ENCODE measurements around the gene COLEC12. TPM values are rescaled to one million over a fixed set of nuclear protein-coding genes. Genes with fewer than 3 reads are reported as not detected.
A peak's percentile ranks its signal among the peaks of the same experiment; 100 is the strongest.

COLEC12 gene
- total RNA-seq, 1 donor from 2014 or later: 7.3 TPM

DNA sequence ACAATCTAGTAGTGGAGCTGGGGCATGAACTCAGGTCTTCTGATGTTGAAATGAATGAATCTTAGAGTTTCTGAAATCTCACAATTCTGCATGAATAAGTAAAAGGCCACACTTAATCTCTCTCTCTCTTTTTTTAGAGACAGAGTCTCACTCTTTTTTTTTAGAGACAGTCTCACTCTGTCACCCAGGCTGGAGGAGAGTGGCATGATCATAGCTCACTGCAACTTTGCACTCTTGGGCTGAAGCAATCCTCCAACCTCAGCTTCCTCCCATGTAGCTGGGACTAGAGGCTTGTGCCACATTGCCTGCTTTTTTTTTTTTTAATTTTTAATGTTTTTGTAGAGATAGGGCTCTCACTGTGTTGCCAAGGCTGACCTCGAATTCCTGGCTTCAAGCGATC is 163.8 kb downstream of the COLEC12 start:
- Histone ChIP-seq H3K4me1 (peaks cover 20% of the 10 kb centered on the region), H3K36me3 (no peaks in the 10 kb centered on the region), H3K9me3 (replicated peaks) (no peaks in the 10 kb centered on the region), H3K4me3 (no peak overlapping the region), H3K27ac (replicated peaks) (no peak overlapping the region), H3K27me3 (ENCODE audit: low read depth) (no peaks in the 10 kb centered on the region)
- TF ChIP-seq, protein P1, sequence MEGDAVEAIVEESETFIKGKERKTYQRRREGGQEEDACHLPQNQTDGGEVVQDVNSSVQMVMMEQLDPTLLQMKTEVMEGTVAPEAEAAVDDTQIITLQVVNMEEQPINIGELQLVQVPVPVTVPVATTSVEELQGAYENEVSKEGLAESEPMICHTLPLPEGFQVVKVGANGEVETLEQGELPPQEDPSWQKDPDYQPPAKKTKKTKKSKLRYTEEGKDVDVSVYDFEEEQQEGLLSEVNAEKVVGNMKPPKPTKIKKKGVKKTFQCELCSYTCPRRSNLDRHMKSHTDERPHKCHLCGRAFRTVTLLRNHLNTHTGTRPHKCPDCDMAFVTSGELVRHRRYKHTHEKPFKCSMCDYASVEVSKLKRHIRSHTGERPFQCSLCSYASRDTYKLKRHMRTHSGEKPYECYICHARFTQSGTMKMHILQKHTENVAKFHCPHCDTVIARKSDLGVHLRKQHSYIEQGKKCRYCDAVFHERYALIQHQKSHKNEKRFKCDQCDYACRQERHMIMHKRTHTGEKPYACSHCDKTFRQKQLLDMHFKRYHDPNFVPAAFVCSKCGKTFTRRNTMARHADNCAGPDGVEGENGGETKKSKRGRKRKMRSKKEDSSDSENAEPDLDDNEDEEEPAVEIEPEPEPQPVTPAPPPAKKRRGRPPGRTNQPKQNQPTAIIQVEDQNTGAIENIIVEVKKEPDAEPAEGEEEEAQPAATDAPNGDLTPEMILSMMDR (IDR thresholded peaks at IDR 0.05; ENCODE audit: borderline replicate concordance): no peak
- no peak for DNase-seq
- intact Hi-C loops (cut with micrococcal nuclease): no loop called here

GRCh38 chr18:335733-336132 is 164.8 kb downstream of the COLEC12 start:
- Histone ChIP-seq H3K4me1 (peaks cover 27% of the 10 kb centered on the region), H3K27me3 (ENCODE audit: low read depth) (no peaks in the 10 kb centered on the region), H3K27ac (replicated peaks) (no peak overlapping the region), H3K4me3 (no peak overlapping the region), H3K36me3 (no peaks in the 10 kb centered on the region), H3K9me3 (replicated peaks) (no peaks in the 10 kb centered on the region)
- no peak for DNase-seq
- TF ChIP-seq, protein P1 (IDR thresholded peaks at IDR 0.05; ENCODE audit: borderline replicate concordance): no peak
- intact Hi-C loops (cut with micrococcal nuclease): no loop called here

- no peak for DNase-seq
- Histone ChIP-seq H3K27me3 (ENCODE audit: low read depth) (no peaks in the 10 kb centered on the region), H3K27ac (replicated peaks) (no peak overlapping the region), H3K36me3 (no peaks in the 10 kb centered on the region), H3K9me3 (replicated peaks) (no peaks in the 10 kb centered on the region), H3K4me1 (peaks cover 27% of the 10 kb centered on the region), H3K4me3 (no peak overlapping the region)
- TF ChIP-seq, protein P1 (IDR thresholded peaks at IDR 0.05; ENCODE audit: borderline replicate concordance): no peak
- intact Hi-C loops (cut with micrococcal nuclease): no loop called here
These were observed 165.8 kb downstream of the COLEC12 start for GRCh38 chr18:334575-335132.

DNA sequence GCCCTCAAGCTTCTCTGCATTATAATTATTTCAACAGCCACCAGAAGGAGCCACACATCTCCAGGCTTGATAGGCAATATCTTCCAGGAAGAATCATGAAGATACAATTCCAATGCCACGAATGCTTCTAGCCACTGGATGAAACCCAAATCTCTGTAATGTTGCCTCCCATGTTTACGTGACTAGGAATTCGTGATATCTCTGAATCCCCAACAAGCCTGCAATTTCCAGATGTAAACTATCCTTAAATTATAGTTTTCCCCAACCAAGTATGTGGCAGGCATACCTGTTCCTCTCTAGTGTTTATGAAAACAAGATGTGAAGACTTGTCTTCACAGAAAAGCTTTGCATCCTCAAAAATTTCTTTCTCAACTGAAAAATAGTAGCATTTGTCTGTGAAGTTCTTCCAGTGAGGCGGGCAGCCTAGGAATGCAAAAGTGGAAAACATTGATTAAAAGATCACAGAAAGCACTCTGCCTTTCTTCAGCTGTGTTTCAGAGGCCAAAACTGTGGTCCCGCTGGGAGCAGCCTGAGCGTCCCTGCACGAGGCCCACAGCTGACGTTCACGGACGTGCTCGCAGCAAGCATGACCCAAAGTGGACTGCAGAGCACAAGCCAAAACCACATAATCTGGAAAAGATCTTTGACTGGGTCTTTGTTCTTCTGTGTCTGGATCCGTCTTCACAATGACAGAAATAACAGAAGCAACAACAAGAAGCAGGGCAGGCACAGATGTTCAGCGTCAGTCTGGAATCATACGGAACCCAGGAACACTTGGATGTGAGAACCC is 167.6 kb downstream of the COLEC12 start:
- DNase-seq: peak; percentile 65
- Histone ChIP-seq H3K9me3 (replicated peaks) (no peaks in the 10 kb centered on the region), H3K27me3 (ENCODE audit: low read depth) (no peaks in the 10 kb centered on the region), H3K4me3 (no peak overlapping the region), H3K36me3 (no peaks in the 10 kb centered on the region), H3K4me1 (peaks cover 27% of the 10 kb centered on the region), H3K27ac (replicated peaks) (peak overlapping the region; percentile 55)
- intact Hi-C loops (cut with micrococcal nuclease): no loop called here
- TF ChIP-seq, protein P1 (IDR thresholded peaks at IDR 0.05; ENCODE audit: borderline replicate concordance): no peak

- Histone ChIP-seq H3K27ac (replicated peaks) (peak overlapping the region; percentile 55), H3K4me1 (peaks cover 27% of the 10 kb centered on the region), H3K36me3 (no peaks in the 10 kb centered on the region), H3K4me3 (no peak overlapping the region), H3K27me3 (ENCODE audit: low read depth) (no peaks in the 10 kb centered on the region), H3K9me3 (replicated peaks) (no peaks in the 10 kb centered on the region)
- intact Hi-C loops (cut with micrococcal nuclease): no loop called here
- peak; percentile 20 for DNase-seq
- TF ChIP-seq, protein P1 (IDR thresholded peaks at IDR 0.05; ENCODE audit: borderline replicate concordance): no peak
These were observed 168.5 kb downstream of the COLEC12 start for GRCh38 chr18:332007-332406.
